ENCODE data around the gene CFAP251. TPM values are rescaled to one million over a fixed set of nuclear protein-coding genes. Genes with fewer than 3 reads are reported as not detected.

Gene CFAP251
- total RNA-seq, 4 donors from 2014 or later = 0.67 to 1.1 (median 0.95) TPM; not detected in 1

DNA sequence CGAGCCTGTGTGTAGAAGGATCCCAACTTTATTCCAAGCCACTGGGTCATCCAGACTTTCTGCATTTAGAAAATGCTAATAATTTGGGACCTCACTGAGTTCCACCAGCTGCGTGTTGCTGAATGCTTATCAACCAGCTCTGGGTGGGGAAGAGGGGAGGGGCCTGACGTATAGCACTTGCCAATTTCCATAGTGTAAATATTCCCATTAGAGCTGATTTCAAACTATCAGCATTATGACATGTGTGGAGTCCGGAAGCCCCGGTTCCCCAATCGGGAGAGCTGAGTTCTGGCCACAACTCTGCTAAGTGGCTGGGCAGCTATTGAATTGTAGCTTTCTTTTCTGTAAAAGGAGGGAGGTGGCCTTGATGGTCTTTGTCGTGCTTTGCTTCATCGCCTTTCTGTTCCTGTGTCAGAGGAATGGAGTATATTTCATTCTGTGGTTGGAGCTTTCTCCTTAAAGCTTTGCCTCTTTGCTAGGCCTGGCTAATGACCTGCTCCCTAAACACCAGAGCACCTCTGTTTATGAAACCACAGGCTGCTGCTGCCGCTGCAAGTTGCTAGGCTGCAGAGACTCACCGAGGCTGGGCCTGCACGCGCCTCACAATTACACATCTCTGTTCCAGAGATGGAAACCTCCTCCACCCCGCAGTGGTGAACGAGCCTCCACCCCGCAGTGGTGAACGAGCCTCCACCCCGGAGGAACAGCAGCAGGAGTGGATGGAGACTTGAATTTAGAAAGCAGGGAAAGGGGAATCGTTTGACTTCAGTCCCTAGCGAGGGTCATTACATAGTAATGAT, 95.6 kb downstream of the CFAP251 start:
- no peak for TF ChIP-seq CTCF (IDR thresholded peaks at IDR 0.05)
- TF ChIP-seq POLR2A (IDR thresholded peaks at IDR 0.05) = no peak
- peaks cover 0 to 4% (median 0%) of the 10 kb centered on the region in 4 donors for H3K4me1 ChIP-seq

DNA sequence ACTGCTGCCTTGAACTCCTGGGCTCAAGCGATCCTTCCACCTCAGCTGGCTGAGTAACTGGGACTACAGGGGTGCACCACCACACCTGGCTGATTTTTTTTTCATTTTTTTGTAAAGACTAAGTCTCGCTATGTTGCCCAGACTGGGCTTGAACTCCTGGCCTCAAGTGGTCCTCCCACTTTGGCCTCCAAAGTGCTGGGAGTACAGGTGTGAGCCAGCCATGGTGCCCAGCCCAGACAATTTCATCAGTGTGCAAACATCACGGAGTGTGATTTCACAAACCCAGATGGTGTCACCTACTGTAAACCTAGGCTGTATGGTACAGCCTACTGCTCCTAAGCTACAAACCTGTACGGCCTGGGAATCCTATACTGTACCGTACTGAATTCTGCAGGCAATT, 96.4 kb downstream of the CFAP251 start:
- Histone ChIP-seq H3K9me3 (no peaks in the 10 kb centered on the region), H3K27ac (no peak overlapping the region), H3K4me3 (no peak overlapping the region), H3K27me3 (no peaks in the 10 kb centered on the region), H3K4me1 (peaks cover 0 to 3% (median 0%) of the 10 kb centered on the region in 4 donors), H3K36me3 (no peaks in the 10 kb centered on the region)
- no peak for TF ChIP-seq POLR2A (IDR thresholded peaks at IDR 0.05)
- TF ChIP-seq CTCF (IDR thresholded peaks at IDR 0.05) = no peak
- DNase-seq = no peak

More for the DNA sequence above, 95.6 kb downstream of the CFAP251 start:
- DNase-seq = no peak
- Histone ChIP-seq H3K27ac (no peak overlapping the region), H3K9me3 (no peaks in the 10 kb centered on the region), H3K36me3 (no peaks in the 10 kb centered on the region), H3K4me3 (no peak overlapping the region), H3K27me3 (no peaks in the 10 kb centered on the region)

DNA sequence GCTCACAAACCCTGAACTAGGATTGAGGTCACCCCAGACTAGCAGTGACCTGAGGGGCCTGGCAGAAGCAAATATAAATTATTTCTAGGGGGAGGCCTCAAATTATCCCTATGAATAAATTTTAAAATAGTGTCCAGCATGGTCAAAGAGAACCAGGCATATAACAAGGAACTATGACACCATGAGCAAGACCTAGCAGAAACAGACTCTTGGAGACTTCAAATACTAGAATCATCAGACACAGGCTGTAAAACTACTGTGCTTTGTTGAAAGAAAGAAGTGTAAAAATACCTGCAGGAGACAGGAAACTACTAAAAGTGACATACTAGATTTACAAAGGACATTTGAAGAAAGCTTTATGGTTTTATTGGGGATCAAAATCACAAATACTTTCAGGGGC, 100.1 kb downstream of the CFAP251 start:
- Histone ChIP-seq H3K27ac (no peak overlapping the region), H3K4me1 (peaks cover 0 to 16% (median 0%) of the 10 kb centered on the region in 4 donors), H3K4me3 (no peak overlapping the region), H3K36me3 (no peaks in the 10 kb centered on the region), H3K9me3 (no peaks in the 10 kb centered on the region), H3K27me3 (no peaks in the 10 kb centered on the region)
- DNase-seq = no peak
- TF ChIP-seq CTCF (IDR thresholded peaks at IDR 0.05) (no peak), POLR2A (IDR thresholded peaks at IDR 0.05) (no peak)

DNA sequence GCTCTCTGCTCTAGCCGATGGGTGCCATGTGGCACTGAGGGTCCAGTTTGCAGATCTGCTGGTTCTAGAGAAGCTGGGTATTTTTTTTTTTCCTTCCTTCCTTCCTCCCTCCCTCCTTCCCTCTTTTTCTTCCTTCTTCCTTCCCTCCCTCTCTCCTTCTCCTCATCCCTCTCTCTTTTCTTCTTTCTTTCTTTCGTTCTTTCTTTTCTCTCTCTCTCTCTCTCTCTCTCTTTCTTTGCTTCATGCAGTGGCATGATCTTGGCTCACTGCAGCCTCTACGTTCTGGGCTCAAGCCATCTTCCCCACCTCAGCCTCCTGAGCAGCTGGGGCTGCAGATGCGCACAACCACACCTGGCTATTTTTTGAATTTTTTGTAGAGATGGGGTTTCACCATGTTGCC, 100.5 kb downstream of the CFAP251 start:
- DNase-seq = no peak
- peaks cover 0 to 21% (median 2%) of the 10 kb centered on the region in 4 donors for H3K4me1 ChIP-seq
- H3K27me3 ChIP-seq = no peaks in the 10 kb centered on the region
- H3K9me3 ChIP-seq = no peaks in the 10 kb centered on the region
- TF ChIP-seq POLR2A (IDR thresholded peaks at IDR 0.05) (no peak), CTCF (IDR thresholded peaks at IDR 0.05) (no peak)
- H3K4me3 ChIP-seq = no peak overlapping the region
- no peaks in the 10 kb centered on the region for H3K36me3 ChIP-seq
- H3K27ac ChIP-seq = no peak overlapping the region

DNA sequence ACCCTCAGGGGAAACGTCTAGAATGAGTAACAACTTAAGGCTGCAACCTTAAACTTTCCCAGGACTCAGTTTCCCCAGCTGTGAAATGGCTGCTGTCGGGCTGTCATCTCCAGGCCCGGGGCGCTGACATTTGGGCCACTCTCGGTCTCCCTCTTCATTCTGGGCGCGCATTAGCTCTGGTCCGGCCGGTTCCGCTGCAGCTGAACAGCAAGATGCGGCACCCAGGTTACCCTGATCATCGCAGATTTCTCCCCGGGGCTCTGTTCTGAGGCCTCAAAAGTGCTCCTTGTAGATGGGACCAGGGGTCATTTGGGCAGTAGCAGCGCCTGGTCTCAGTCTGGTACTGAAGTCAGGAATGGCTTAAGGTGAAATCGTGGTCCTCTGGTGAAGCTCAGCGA, 102.4 kb downstream of the CFAP251 start:
- TF ChIP-seq POLR2A (IDR thresholded peaks at IDR 0.05) (no peak), CTCF (IDR thresholded peaks at IDR 0.05) (no peak)
- Histone ChIP-seq H3K9me3 (no peaks in the 10 kb centered on the region), H3K36me3 (no peaks in the 10 kb centered on the region), H3K27ac (no peak overlapping the region), H3K27me3 (no peaks in the 10 kb centered on the region), H3K4me1 (peaks cover 0 to 24% (median 2%) of the 10 kb centered on the region in 4 donors), H3K4me3 (peak overlapping the region in 3 of 4 donors; percentile 61 to 72 (median 71))
- DNase-seq = no peak
